Naive B cell (primary cell): Measurements from ENCODE around the gene SPDYC. TPM values are rescaled to one million over a fixed set of nuclear protein-coding genes. Genes with fewer than 3 reads are reported as not detected.
A peak's percentile ranks its signal among the peaks of the same experiment; 100 is the strongest.

Experiments used
- ATAC-seq, 2 donors: fragments of 150-1000 bp; cut with Tn5 transposase; 2 replicates each; pipeline ENCODE4 v1.10.0; 2021; ENCODE audit warnings: low read depth in 2 of 2, mild to moderate bottlenecking in 2 of 2, moderate library complexity in 2 of 2
- DNase-seq: peaks from one replicate; pipeline ENCODE4 v3.0.0; 2022
- H3K27ac Mint-ChIP-seq, 6 donors: one replicate each; pipeline ENCODE4 v1.8.0; 2020 to 2022; ENCODE audit warnings: mild to moderate bottlenecking in 6 of 6, mixed read lengths in 6 of 6, moderate library complexity in 5 of 6, inconsistent platforms in 2 of 6
- H3K27me3 Mint-ChIP-seq, 3 donors: one replicate each; pipeline ENCODE4 v1.8.0; 2021 to 2022; ENCODE audit warnings: mixed read lengths in 3 of 3, mild to moderate bottlenecking in 1 of 3
- H3K36me3 Mint-ChIP-seq, 2 donors: one replicate each; pipeline ENCODE4 v1.8.0; 2020 to 2022; ENCODE audit warnings: mixed read lengths in 2 of 2, inconsistent platforms in 1 of 2, mild to moderate bottlenecking in 1 of 2
- H3K4me1 Mint-ChIP-seq, 3 donors: one replicate each; pipeline ENCODE4 v1.8.0; 2020 to 2022; ENCODE audit warnings: mixed read lengths in 3 of 3, inconsistent platforms in 1 of 3, mild to moderate bottlenecking in 1 of 3, moderate library complexity in 1 of 3
- H3K4me3 Mint-ChIP-seq, 8 donors: one replicate each; pipeline ENCODE4 v1.8.0; 2020 to 2022; ENCODE audit warnings: mild to moderate bottlenecking in 8 of 8, mixed read lengths in 8 of 8, moderate library complexity in 8 of 8, inconsistent platforms in 2 of 8
- H3K9me3 Mint-ChIP-seq, 7 donors: one replicate each; pipeline ENCODE4 v1.8.0; 2020 to 2022; ENCODE audit warnings: mixed read lengths in 7 of 7, mild to moderate bottlenecking in 5 of 7, inconsistent platforms in 2 of 7, moderate library complexity in 1 of 7
- polyA plus RNA-seq, 6 donors: library from polyadenylated mRNA; unstranded; fragments of 300-500 nt; fragmentation: Illumina TruSeq; gene quantifications; one replicate each; pipeline ENCODE4 v1.2.3, GENCODE V29; 2021; ENCODE audit warnings: low read depth in 6 of 6

SPDYC gene
- polyA plus RNA-seq, 6 donors from 2014 or later, result 0.48 TPM; not detected in 5

DNA sequence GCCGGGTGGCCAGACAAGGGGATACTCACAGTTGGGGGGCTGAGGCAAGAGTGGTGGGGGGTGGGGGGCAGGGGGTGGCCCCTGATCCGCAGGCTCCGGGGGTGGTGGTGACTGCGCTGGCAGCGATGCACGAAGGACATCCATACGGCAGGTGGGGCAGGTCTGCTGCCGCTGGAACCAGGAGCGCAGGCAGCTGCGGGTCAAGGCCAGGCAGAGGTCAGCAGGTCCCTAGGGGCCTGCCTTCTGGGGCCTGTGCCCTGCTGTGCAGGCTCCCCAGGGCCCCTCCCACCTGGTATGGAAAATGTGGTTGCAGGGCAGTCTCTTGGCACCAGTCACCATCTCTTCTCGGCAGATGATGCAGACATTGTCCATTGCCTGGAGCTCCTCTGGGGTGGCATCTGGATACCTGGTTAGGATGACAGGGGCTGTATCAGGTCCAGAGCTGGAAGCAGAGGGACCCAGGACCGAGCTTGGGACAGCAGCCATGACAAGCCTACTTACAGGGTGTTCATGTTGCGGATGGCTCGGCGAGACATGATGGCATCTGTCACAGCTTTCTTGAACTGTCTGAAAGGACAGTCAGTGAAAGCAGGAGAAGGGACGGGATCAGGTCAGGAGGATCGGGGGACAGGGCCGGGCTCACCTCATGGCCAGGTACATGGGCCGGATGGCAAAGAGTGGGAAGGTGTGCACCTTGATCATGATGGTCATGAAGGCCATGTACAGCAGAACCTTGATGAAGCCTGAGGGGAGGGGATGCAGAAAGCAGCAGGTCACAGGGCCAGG, 39.2 kb upstream of the SPDYC start:
- Mint-ChIP-seq H3K4me1 (peaks cover 45 to 71% (median 55%) of the 10 kb centered on the region in 3 donors), H3K9me3 (no peaks in the 10 kb centered on the region), H3K36me3 (peaks cover 6 to 27% of the 10 kb centered on the region in 2 donors), H3K27me3 (no peaks in the 10 kb centered on the region), H3K4me3 (peak overlapping the region; percentile 91 to 100 (median 99)), H3K27ac (peak overlapping the region in 5 of 6 donors; percentile 66 to 100 (median 95))
- no peak for ATAC-seq
- no peak for DNase-seq

- H3K9me3 Mint-ChIP-seq, result no peaks in the 10 kb centered on the region
- no peak for DNase-seq
- ATAC-seq, result no peak
- peak overlapping the region; percentile 91 to 100 (median 99) for H3K4me3 Mint-ChIP-seq
- H3K27ac Mint-ChIP-seq, result peak overlapping the region in 4 of 6 donors; percentile 95 to 100 (median 98)
- H3K36me3 Mint-ChIP-seq, result peaks cover 6 to 27% of the 10 kb centered on the region in 2 donors
- H3K4me1 Mint-ChIP-seq, result peaks cover 50 to 75% (median 61%) of the 10 kb centered on the region in 3 donors
- no peaks in the 10 kb centered on the region for H3K27me3 Mint-ChIP-seq
Observed at GRCh38 chr11:65131417-65131776, 38.6 kb upstream of the SPDYC start.

DNA sequence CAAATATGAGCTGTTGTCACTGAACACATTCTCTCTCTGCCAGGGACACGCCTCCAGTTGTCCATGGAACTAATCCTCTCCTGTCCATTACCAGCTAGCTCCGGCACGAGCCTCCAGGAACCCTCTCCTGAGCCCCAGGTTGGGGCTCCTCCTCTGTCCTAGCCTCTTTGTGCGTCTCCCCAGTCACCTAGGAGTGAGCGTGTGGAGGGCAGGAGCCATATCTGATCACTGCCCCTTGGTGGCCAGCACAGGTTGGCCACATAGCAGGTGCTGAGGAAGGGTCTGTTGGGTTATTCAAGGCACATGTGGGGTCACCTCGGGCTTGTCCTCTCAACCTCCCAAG, 38.2 kb upstream of the SPDYC start:
- Mint-ChIP-seq H3K4me1 (peaks cover 54 to 74% (median 64%) of the 10 kb centered on the region in 3 donors), H3K4me3 (peak overlapping the region; percentile 91 to 100 (median 99)), H3K9me3 (no peaks in the 10 kb centered on the region), H3K27me3 (no peaks in the 10 kb centered on the region), H3K36me3 (peaks cover 6 to 27% of the 10 kb centered on the region in 2 donors), H3K27ac (peak overlapping the region; percentile 97 to 100 (median 99))
- ATAC-seq, result no peak
- no peak for DNase-seq

DNA sequence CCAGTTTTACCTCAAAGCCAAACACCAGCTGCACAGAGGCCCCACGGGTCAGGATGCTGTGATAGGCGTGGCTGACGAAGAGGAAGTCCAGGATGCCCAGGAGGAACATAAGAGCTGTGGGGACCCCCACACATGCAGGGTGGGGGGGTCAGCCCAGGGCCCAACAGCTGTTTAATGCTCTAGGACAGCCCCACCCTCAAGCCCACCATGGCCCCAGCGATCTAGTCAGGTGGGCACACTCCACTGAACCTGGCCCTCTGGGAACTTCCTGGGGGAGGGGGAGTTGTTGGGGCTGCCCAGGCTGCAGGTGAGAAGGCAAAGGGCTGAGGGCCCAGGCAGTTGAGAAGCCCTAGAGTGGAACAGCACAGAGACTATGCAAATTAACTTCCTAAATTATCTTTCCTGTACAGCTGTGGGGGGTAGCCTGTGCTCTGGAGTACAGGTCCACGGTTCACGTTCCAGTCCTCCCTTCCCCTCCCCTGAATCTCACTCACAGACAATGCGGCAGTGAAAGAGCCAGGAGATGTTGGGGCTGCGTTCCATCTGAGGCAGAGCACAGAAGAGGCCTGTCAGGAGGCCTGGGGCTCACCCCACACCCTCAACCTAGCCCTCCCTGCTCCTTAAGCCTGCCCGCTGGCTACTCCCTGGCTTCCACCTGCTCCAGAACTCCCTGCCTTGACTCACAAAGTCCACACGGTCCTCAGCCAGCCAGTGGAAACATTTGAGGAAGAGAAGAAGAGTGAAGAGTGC, 37.6 kb upstream of the SPDYC start:
- peaks cover 6 to 27% of the 10 kb centered on the region in 2 donors for H3K36me3 Mint-ChIP-seq
- H3K4me3 Mint-ChIP-seq, result peak overlapping the region; percentile 91 to 100 (median 99)
- DNase-seq, result peak; percentile 83
- peaks cover 56 to 74% (median 68%) of the 10 kb centered on the region in 3 donors for H3K4me1 Mint-ChIP-seq
- peak; percentile 55 to 57 for ATAC-seq
- H3K27ac Mint-ChIP-seq, result peak overlapping the region; percentile 97 to 100 (median 99)
- H3K27me3 Mint-ChIP-seq, result no peaks in the 10 kb centered on the region
- no peaks in the 10 kb centered on the region for H3K9me3 Mint-ChIP-seq

DNA sequence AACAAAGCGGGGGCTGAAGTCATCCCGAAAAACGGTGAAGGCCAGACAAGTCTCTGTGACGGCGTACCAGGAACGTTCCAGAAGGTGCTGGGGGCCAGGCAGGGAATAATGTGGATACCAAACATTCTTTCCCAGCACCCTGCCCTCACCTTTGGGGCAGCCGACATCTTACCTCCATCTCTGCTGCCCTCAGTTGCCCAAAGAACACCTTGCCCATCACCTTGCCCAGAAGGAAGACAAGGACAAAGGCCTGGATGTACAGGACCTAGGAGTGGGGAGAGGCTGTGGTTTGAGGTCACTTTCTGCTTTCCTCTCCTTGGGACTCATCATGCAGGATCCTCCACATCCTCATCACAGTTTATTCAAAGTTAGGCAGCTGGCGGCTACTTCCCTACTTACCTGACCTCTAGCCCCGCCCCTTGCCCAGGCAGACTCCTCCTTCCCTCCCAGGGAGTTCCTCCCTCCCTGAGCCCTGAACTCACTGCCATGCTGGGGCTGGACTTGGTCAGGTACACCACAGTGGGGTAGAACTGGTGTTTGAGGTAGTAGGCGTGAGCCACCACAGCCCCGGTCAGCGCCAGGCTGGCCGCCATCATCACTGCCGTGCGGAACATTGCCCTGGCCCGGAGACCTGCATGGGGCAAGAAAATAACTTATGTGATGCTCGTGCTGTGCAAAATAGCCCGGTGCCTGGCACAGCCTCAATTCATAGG, 36.9 kb upstream of the SPDYC start:
- ATAC-seq (no peak), DNase-seq (peak; percentile 68)
- Mint-ChIP-seq H3K4me3 (peak overlapping the region; percentile 91 to 100 (median 99)), H3K36me3 (peaks cover 6 to 27% of the 10 kb centered on the region in 2 donors), H3K27ac (peak overlapping the region; percentile 97 to 100 (median 99)), H3K27me3 (no peaks in the 10 kb centered on the region), H3K4me1 (peaks cover 55 to 77% (median 71%) of the 10 kb centered on the region in 3 donors), H3K9me3 (no peaks in the 10 kb centered on the region)

DNA sequence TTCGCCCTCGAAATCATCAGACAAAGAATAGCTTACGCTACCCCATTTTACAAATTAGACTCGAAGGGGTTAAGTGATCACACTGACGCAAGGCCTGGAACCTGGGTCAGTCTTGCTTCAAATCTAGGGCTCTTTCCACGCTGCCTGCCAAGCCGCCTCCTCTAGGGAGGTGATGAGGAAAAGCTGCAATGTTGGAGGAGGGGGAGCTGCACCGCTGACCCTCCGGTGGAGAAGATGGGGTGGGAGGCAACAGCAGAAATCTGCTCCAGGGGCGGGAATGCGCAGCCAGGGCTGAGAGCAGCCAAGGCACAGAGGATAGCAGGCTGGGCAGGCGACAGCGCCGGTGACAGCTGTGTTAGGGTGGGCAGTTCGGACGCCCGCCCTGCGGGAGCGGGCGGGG, 36.3 kb upstream of the SPDYC start:
- no peaks in the 10 kb centered on the region for H3K9me3 Mint-ChIP-seq
- no peak for DNase-seq
- H3K4me1 Mint-ChIP-seq, result peaks cover 55 to 72% (median 71%) of the 10 kb centered on the region in 3 donors
- peaks cover 6 to 27% of the 10 kb centered on the region in 2 donors for H3K36me3 Mint-ChIP-seq
- H3K27me3 Mint-ChIP-seq, result no peaks in the 10 kb centered on the region
- no peak for ATAC-seq
- peak overlapping the region; percentile 97 to 100 (median 99) for H3K27ac Mint-ChIP-seq
- peak overlapping the region; percentile 91 to 100 (median 99) for H3K4me3 Mint-ChIP-seq

DNA sequence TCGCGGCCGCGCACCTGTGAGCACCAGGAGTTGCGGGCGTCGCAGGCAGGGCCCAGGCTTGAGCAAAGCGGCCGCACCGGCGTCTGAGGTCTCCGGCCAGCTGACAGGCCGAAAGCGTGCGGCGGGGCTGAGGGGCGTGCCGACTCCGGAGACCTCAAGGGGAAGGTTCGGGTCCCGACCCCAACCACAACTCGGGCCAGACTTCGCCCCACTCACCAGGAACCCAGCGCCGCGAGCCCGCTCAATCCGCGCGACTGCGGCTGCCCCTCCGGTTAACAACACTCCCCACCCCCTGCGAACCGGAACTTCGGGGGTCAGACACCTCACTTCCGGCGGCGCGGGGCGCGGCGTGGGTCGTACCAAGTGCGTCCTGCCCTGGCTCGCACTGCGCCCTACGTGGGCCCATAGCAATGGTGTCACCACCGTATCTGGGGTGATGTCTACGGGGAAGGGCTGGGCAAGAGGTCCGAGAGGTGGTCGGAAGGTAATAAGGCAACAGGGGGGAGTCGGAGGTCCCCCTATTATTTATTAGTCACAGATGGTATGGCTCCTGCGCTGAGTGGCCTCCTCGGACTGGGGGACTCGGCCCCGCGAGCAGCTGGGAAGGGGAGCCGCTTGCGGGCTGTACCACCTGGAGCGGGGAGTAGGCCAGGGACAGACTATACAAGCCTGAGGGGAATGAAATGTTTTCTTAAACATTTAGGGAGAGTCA, 35.6 kb upstream of the SPDYC start, which contains the start of gene SYVN1:
Gene SYVN1, minus strand, starts transcription at position 280 of the 712 bp plus-strand sequence. CDS start 918 bp downstream, outside the sequence.
- Mint-ChIP-seq H3K27me3 (no peaks in the 10 kb centered on the region), H3K9me3 (no peaks in the 10 kb centered on the region), H3K27ac (peak within 1 kb of the TSS; percentile 97 to 100 (median 100)), H3K4me1 (peaks cover 55 to 70% (median 67%) of the 10 kb centered on the region in 3 donors), H3K4me3 (peak within 1 kb of the TSS; percentile 91 to 100 (median 99)), H3K36me3 (peaks cover 6 to 27% of the 10 kb centered on the region in 2 donors)
- DNase-seq, result peak; percentile 93
- ATAC-seq, result peak; percentile 67

- Mint-ChIP-seq H3K27me3 (no peaks in the 10 kb centered on the region), H3K27ac (peak overlapping the region; percentile 97 to 100 (median 100)), H3K36me3 (peaks cover 6 to 27% of the 10 kb centered on the region in 2 donors), H3K9me3 (no peaks in the 10 kb centered on the region), H3K4me3 (peak overlapping the region; percentile 91 to 100 (median 99)), H3K4me1 (peaks cover 52 to 63% (median 60%) of the 10 kb centered on the region in 3 donors)
- ATAC-seq, result peak; percentile 73 to 75
- DNase-seq, result peak; percentile 90
Observed at GRCh38 chr11:65134952-65135632, 34.9 kb upstream of the SPDYC start.

DNA sequence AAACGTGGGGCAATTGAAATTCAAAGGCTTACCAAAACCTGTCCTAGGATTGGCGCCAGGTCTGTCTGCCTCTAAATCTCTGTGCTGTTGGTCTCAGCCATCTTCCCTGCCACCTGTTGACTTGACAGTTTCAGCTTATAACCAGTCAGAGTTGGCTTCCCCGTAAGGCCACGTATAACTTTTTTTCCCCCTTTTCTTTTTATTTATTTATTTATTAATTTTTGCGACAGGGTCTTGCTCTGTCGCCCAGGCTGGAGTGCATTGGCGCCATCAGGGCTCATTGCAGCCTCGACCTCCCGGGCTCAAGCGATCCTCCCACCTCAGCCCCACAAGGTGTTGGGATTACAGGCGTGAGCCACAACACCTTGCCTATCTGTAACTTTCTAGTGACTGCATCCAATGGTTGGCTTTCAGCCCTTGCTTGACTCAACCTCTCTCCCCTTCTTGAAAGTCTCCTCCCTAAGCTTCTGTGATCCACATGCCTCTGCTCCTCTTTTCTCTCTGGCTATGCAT, 34.3 kb upstream of the SPDYC start:
- H3K9me3 Mint-ChIP-seq, result no peaks in the 10 kb centered on the region
- H3K4me3 Mint-ChIP-seq, result peak overlapping the region; percentile 91 to 100 (median 99)
- DNase-seq (no peak), ATAC-seq (no peak)
- peaks cover 6 to 27% of the 10 kb centered on the region in 2 donors for H3K36me3 Mint-ChIP-seq
- peak overlapping the region in 5 of 6 donors; percentile 97 to 100 (median 99) for H3K27ac Mint-ChIP-seq
- no peaks in the 10 kb centered on the region for H3K27me3 Mint-ChIP-seq
- H3K4me1 Mint-ChIP-seq, result peaks cover 48 to 57% (median 55%) of the 10 kb centered on the region in 3 donors

DNA sequence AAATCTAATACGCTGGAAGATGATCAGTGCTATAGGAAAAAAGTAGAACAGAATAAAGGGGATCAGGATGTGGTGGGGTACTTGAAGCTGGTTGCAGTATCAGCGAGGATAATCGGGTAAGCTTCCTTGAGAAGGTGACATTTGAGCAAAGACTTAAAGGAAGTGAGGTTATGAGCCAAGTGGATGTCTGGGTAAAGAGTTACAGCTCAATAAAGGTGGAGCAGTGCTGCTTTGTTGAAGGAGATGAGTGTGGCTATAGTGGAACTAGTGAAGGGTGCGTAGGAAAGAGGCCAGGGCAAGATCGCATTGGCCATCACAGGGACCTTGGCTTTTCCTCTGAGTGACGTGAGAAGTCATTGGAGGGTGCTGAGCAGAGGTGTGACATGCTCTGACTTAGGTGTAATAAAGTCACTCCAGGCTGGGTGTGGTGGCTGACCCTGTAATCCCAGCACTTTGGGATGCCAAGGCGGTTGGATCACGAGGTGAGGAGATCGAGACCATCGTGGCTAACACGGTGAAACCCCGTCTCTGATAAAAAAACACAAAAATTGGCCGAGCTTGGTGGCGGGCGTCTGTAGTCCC, 33.4 kb upstream of the SPDYC start:
- peak overlapping the region in 4 of 6 donors; percentile 5 to 97 (median 88) for H3K27ac Mint-ChIP-seq
- H3K9me3 Mint-ChIP-seq, result no peaks in the 10 kb centered on the region
- ATAC-seq (no peak), DNase-seq (no peak)
- H3K27me3 Mint-ChIP-seq, result no peaks in the 10 kb centered on the region
- H3K36me3 Mint-ChIP-seq, result peaks cover 6 to 27% of the 10 kb centered on the region in 2 donors
- H3K4me1 Mint-ChIP-seq, result peaks cover 38 to 50% (median 45%) of the 10 kb centered on the region in 3 donors
- peak overlapping the region in 6 of 8 donors; percentile 47 to 100 (median 94) for H3K4me3 Mint-ChIP-seq

GRCh38 chr11:65141896-65142494, 28.0 kb upstream of the SPDYC start:
- Mint-ChIP-seq H3K4me3 (no peak overlapping the region), H3K36me3 (no peaks in the 10 kb centered on the region), H3K27me3 (no peaks in the 10 kb centered on the region), H3K9me3 (no peaks in the 10 kb centered on the region), H3K4me1 (peaks cover 18 to 32% (median 32%) of the 10 kb centered on the region in 3 donors), H3K27ac (peak overlapping the region in 1 of 6 donors; percentile 4)
- ATAC-seq (no peak), DNase-seq (no peak)
